K562 (cell line): ENCODE measurements around the gene TMC6. TPM values are rescaled to one million over a fixed set of nuclear protein-coding genes. Genes with fewer than 3 reads are reported as not detected.

Source experiments
- ARID2 ChIP-seq: fragments of 450-650 bp; IDR thresholded peaks from 2 replicates; pipeline ENCODE4 v1.6.1; 2017; ENCODE audit warnings: antibody characterized with exemption, mild to moderate bottlenecking
- ATF7 ChIP-seq: fragments of 450-650 bp; IDR thresholded peaks from 2 replicates; pipeline ENCODE4 v1.7.1; 2014; ENCODE audit warnings: mild to moderate bottlenecking, moderate library complexity
- CEBPB ChIP-seq: fragments of 450-650 bp; IDR thresholded peaks from 2 replicates; pipeline ENCODE4 v1.6.1; 2016; ENCODE audit warnings: missing genetic modification characterization, missing compliant biosample characterization
- ETS1 ChIP-seq: conservative IDR thresholded peaks from 2 replicates; pipeline ENCODE4 v1.6.1; 2011; ENCODE audit warnings: low read depth, mild to moderate bottlenecking, low read length; ENCODE audit not compliant: control insufficient read depth
- FUS ChIP-seq: fragments of 200-400 bp; formaldehyde crosslinking; optimal IDR thresholded peaks from 2 replicates; pipeline ENCODE3; 2017; ENCODE audit warnings: low read depth, low read length
- HNRNPK ChIP-seq: fragments of 200-400 bp; formaldehyde crosslinking; IDR thresholded peaks from one replicate; pipeline ENCODE4 v1.6.1; 2018; ENCODE audit warnings: mild to moderate bottlenecking, low read depth, low read length; ENCODE audit not compliant: poor library complexity, severe bottlenecking
- POLR3A ChIP-seq: IDR thresholded peaks from 2 replicates; pipeline ENCODE4 v1.6.1; 2011; ENCODE audit warnings: borderline replicate concordance, mild to moderate bottlenecking, moderate library complexity; ENCODE audit not compliant: insufficient read length, insufficient read depth; ENCODE audit errors: extremely low read depth
- RERE ChIP-seq: sonication (generic); formaldehyde crosslinking; IDR thresholded peaks from 2 replicates; pipeline ENCODE4 v1.8.0; 2023; ENCODE audit warnings: missing genetic modification reagents, mild to moderate bottlenecking, borderline replicate concordance
- RHOXF2B ChIP-seq: fragments of 250-450 bp; sonication (Bioruptor Pico); conservative IDR thresholded peaks from 2 replicates; pipeline ENCODE4 v1.5.1; 2021
- RUNX1 ChIP-seq: sonication (generic); IDR thresholded peaks from 2 replicates; pipeline ENCODE4 v1.6.1; 2016; ENCODE audit warnings: antibody characterized with exemption, low read depth
- TOE1 ChIP-seq, 2 experiments: fragments of 450-650 bp in 1 of 2; sonication (generic) in 1 of 2; formaldehyde crosslinking in 1 of 2; IDR thresholded peaks; 2 replicates each; pipeline versions ENCODE4 v1.7.1 to v1.8.0; 2016 to 2022; ENCODE audit warnings: borderline replicate concordance in 2 of 2, mild to moderate bottlenecking in 2 of 2, antibody characterized with exemption in 1 of 2, inconsistent platforms in 1 of 2, low read depth in 1 of 2, missing genetic modification reagents in 1 of 2, moderate library complexity in 1 of 2
- ZC3H11A ChIP-seq: IDR thresholded peaks from 2 replicates; pipeline ENCODE4 v1.6.1; 2012; ENCODE audit warnings: low read depth, low read length, improper control_type of control experiment
- ZNF143 ChIP-seq: sonication (generic); formaldehyde crosslinking; IDR thresholded peaks from 2 replicates; pipeline ENCODE4 v1.9.0; 2022; ENCODE audit warnings: mild to moderate bottlenecking, missing genetic modification reagents
- ZNF511 ChIP-seq: sonication (generic); formaldehyde crosslinking; IDR thresholded peaks from 2 replicates; pipeline ENCODE4 v1.8.0; 2022; ENCODE audit warnings: mild to moderate bottlenecking, missing genetic modification reagents
- polyA plus RNA-seq, 8 experiments: library from polyadenylated mRNA; depleted of rRNA in 4 of 8; stranded (reverse) in 5 of 8; unstranded in 3 of 8; fragments of >200 nt; fragmentation: Nextera tagmentation in 2 of 8; fragmentation: Illumina TruSeq in 1 of 8; extraction: Ambion mirVana in 2 of 8; extraction: Trizol in 1 of 8; gene quantifications; 2 replicates each; pipeline versions ENCODE4 v1.2.1 to v1.2.3, GENCODE V29; 2011 to 2014; ENCODE audit warnings: inconsistent platforms in 1 of 8, missing spikeins in 1 of 8
- total RNA-seq, 7 experiments: library from RNA; depleted of rRNA in 6 of 7; stranded (reverse); fragments of >200 nt in 6 of 7; fragmentation: Illumina TruSeq in 2 of 7; extraction: Trizol in 2 of 7; gene quantifications; 2 replicates each; pipeline versions ENCODE4 v1.2.1 to v1.2.3, GENCODE V29; 2011 to 2021; ENCODE audit warnings: low replicate concordance in 1 of 7
- TF ChIP-seq, protein P1 (sequence below): sonication (generic); formaldehyde crosslinking; IDR thresholded peaks from 2 replicates; pipeline ENCODE4 v1.8.1; 2023; ENCODE audit warnings: mild to moderate bottlenecking, missing genetic modification reagents
- TF ChIP-seq, protein P2 (sequence below): fragments of 250-450 bp; sonication (Bioruptor Pico); IDR thresholded peaks from 2 replicates; pipeline ENCODE4 v1.5.0; 2021

Gene TMC6
- total and polyA plus RNA-seq, 9 of the 15 experiments (the other 6 are each of a cell fraction or from before 2014, with no cell fraction given) = 4.1 to 351 (median 66.9) TPM

GRCh38 chr17:78168242-78168902 is 39.8 kb upstream of the TMC6 start, which contains the start of gene SYNGR2 (continued):
- TF ChIP-seq ZNF511 (no peak; the same call in 1 of the 2 replicates), CEBPB (tag) (no peak), ETS1 (peak; percentile 74), RERE (no peak), RUNX1 (no peak), RHOXF2B (CRISPR knock-in tag) (no peak), ATF7 (peak; percentile 46; the same call in 1 of the 2 replicates), HNRNPK (no peak), ZC3H11A (no peak), ZNF143 (CRISPR knock-in tag) (no peak), FUS (peak; percentile 46), TOE1 (IDR thresholded peaks at IDR 0.05; ENCODE audit: borderline replicate concordance) (peak; percentile 70; the same call in 1 of the 2 replicates), TOE1 (CRISPR knock-in tag; IDR thresholded peaks at IDR 0.05; ENCODE audit: borderline replicate concordance, low read depth) (no peak), POLR3A (no peak), ARID2 (no peak)
- TF ChIP-seq, protein P1, sequence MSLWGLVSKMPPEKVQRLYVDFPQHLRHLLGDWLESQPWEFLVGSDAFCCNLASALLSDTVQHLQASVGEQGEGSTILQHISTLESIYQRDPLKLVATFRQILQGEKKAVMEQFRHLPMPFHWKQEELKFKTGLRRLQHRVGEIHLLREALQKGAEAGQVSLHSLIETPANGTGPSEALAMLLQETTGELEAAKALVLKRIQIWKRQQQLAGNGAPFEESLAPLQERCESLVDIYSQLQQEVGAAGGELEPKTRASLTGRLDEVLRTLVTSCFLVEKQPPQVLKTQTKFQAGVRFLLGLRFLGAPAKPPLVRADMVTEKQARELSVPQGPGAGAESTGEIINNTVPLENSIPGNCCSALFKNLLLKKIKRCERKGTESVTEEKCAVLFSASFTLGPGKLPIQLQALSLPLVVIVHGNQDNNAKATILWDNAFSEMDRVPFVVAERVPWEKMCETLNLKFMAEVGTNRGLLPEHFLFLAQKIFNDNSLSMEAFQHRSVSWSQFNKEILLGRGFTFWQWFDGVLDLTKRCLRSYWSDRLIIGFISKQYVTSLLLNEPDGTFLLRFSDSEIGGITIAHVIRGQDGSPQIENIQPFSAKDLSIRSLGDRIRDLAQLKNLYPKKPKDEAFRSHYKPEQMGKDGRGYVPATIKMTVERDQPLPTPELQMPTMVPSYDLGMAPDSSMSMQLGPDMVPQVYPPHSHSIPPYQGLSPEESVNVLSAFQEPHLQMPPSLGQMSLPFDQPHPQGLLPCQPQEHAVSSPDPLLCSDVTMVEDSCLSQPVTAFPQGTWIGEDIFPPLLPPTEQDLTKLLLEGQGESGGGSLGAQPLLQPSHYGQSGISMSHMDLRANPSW (CRISPR knock-in tag) = no peak
- TF ChIP-seq, protein P2, sequence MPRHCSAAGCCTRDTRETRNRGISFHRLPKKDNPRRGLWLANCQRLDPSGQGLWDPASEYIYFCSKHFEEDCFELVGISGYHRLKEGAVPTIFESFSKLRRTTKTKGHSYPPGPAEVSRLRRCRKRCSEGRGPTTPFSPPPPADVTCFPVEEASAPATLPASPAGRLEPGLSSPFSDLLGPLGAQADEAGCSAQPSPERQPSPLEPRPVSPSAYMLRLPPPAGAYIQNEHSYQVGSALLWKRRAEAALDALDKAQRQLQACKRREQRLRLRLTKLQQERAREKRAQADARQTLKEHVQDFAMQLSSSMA (CRISPR knock-in tag) = no peak
